ENCODE measurements around the gene ANKEF1. TPM values are rescaled to one million over a fixed set of nuclear protein-coding genes. Genes with fewer than 3 reads are reported as not detected.

Gene ANKEF1
- total RNA-seq, 3 donors from 2014 or later (not counting 1 experiment from before 2014, with no cell fraction given): 1.6 to 1.9 (median 1.8) TPM

DNA sequence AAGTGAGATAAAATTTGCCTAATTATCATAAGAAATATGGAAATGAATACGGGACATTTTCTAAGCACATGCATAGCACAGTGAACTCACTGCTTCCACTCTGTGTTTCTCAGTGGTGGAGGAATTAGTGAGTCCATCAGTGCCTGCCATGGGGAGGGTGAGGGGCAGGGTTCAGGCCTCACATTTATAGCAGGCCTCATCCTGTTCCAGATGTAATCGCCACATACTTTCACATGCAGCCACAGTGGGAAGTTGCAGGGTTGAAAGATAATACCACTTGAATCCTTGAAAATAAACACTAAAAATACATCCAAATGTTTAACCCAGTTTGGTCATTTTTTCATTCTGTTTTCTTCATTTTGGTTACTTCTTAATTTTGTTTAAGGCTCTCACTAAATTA lies 29.9 kb upstream of the ANKEF1 start:
- no peaks in the 10 kb centered on the region for H3K9me3 ChIP-seq (ENCODE audit: control insufficient read depth, insufficient read depth, low read length)
- no peak overlapping the region for H3K4me3 Mint-ChIP-seq
- no peaks in the 10 kb centered on the region for H3K27me3 ChIP-seq (ENCODE audit: control insufficient read depth, insufficient read depth, low read length)
- WGBS (ENCODE audit: insufficient coverage): 26% methylated on average over 2 of the region's 2 CpGs
- H3K27ac ChIP-seq (ENCODE audit: low read length): no peak overlapping the region
- DNase-seq (no peak), ATAC-seq (no peak)
- H3K36me3 ChIP-seq (ENCODE audit: control insufficient read depth, insufficient read depth, low read length): no peaks in the 10 kb centered on the region
- H3K27ac Mint-ChIP-seq: no peak overlapping the region
- intact Hi-C loops (cut with micrococcal nuclease): no loop called here
- H3K27me3 Mint-ChIP-seq (ENCODE audit: low read depth in 2 of 2): peaks cover 10 to 33% of the 10 kb centered on the region in 2 donors
- H3K4me1 ChIP-seq (ENCODE audit: control insufficient read depth, insufficient read depth, low read length): no peaks in the 10 kb centered on the region
- no peaks in the 10 kb centered on the region for H3K4me1 Mint-ChIP-seq
- TF ChIP-seq, protein P1, sequence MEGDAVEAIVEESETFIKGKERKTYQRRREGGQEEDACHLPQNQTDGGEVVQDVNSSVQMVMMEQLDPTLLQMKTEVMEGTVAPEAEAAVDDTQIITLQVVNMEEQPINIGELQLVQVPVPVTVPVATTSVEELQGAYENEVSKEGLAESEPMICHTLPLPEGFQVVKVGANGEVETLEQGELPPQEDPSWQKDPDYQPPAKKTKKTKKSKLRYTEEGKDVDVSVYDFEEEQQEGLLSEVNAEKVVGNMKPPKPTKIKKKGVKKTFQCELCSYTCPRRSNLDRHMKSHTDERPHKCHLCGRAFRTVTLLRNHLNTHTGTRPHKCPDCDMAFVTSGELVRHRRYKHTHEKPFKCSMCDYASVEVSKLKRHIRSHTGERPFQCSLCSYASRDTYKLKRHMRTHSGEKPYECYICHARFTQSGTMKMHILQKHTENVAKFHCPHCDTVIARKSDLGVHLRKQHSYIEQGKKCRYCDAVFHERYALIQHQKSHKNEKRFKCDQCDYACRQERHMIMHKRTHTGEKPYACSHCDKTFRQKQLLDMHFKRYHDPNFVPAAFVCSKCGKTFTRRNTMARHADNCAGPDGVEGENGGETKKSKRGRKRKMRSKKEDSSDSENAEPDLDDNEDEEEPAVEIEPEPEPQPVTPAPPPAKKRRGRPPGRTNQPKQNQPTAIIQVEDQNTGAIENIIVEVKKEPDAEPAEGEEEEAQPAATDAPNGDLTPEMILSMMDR (IDR thresholded peaks at IDR 0.05): no peak
- no peak overlapping the region for H3K4me3 ChIP-seq (ENCODE audit: low read length)
- no peaks in the 10 kb centered on the region for H3K36me3 Mint-ChIP-seq
- H3K9me3 Mint-ChIP-seq: peaks cover 0 to 2% of the 10 kb centered on the region in 2 donors

DNA sequence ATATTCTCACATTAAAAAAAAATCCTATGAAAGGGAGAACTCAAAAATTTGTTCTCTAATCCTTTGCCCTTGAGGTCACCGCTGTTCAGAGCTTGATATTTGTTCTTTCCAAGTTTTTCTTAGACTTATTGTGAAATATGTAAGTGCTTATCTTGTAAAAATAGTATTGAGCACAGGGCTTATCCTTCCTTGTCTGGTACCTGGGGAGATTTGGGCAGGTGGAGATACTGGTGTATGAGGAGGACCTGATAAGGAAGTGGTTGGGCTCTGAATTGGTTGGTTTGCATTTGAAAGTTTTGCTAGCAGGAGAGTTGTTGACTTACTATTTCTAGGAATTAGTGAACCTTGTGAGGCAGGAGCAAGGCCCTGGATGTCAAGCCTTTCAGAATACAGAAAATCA lies 28.9 kb upstream of the ANKEF1 start:
- Mint-ChIP-seq H3K27me3 (ENCODE audit: low read depth in 2 of 2) (peaks cover 15 to 33% of the 10 kb centered on the region in 2 donors), H3K4me1 (no peaks in the 10 kb centered on the region), H3K36me3 (no peaks in the 10 kb centered on the region), H3K9me3 (peaks cover 0 to 2% of the 10 kb centered on the region in 2 donors), H3K4me3 (no peak overlapping the region), H3K27ac (no peak overlapping the region)
- TF ChIP-seq, protein P1 (IDR thresholded peaks at IDR 0.05): no peak
- intact Hi-C loops (cut with micrococcal nuclease): no loop called here
- DNase-seq: no peak
- Histone ChIP-seq H3K9me3 (ENCODE audit: control insufficient read depth, insufficient read depth, low read length) (no peaks in the 10 kb centered on the region), H3K4me3 (ENCODE audit: low read length) (no peak overlapping the region), H3K36me3 (ENCODE audit: control insufficient read depth, insufficient read depth, low read length) (no peaks in the 10 kb centered on the region), H3K4me1 (ENCODE audit: control insufficient read depth, insufficient read depth, low read length) (no peaks in the 10 kb centered on the region), H3K27ac (ENCODE audit: low read length) (no peak overlapping the region), H3K27me3 (ENCODE audit: control insufficient read depth, insufficient read depth, low read length) (no peaks in the 10 kb centered on the region)
- WGBS (ENCODE audit: insufficient coverage): 86% methylated on average over 1 of the region's 1 CpG
- no peak for ATAC-seq

DNA sequence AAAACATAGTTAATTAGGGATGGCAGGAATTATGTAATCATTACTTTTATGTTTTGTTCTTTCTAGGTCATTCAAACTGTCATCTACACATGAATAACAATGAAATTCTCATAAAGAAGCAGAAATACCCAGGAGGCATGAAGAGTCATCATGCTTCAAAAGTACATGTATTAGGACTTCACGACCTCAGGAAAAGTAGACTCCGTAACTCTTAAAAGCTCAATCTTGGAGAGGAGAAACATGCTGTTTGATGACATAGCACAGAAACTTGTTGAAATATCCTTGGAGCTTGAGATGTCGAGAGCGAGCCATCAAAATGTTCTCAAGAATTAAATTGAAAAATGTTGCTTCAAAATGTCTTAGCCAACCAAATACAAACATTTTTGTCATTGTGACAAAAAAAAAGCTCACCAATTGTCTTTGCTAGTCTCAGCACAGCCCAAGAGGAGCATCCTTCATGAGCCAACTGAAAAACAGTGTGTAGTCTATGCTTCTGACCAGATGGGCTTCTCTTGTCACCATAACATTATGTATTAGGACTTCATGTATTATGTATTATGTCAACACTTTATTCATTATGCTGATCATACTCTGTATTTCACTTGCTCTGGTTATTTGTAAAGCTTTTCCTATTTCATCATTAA lies 28.2 kb upstream of the ANKEF1 start:
- WGBS (ENCODE audit: insufficient coverage): 72% methylated on average over 4 of the region's 4 CpGs
- no peaks in the 10 kb centered on the region for H3K27me3 ChIP-seq (ENCODE audit: control insufficient read depth, insufficient read depth, low read length)
- Mint-ChIP-seq H3K27ac (no peak overlapping the region), H3K4me1 (no peaks in the 10 kb centered on the region), H3K27me3 (ENCODE audit: low read depth in 2 of 2) (peaks cover 15 to 33% of the 10 kb centered on the region in 2 donors), H3K9me3 (peaks cover 0 to 2% of the 10 kb centered on the region in 2 donors), H3K4me3 (no peak overlapping the region), H3K36me3 (no peaks in the 10 kb centered on the region)
- no peaks in the 10 kb centered on the region for H3K36me3 ChIP-seq (ENCODE audit: control insufficient read depth, insufficient read depth, low read length)
- H3K4me1 ChIP-seq (ENCODE audit: control insufficient read depth, insufficient read depth, low read length): no peaks in the 10 kb centered on the region
- intact Hi-C loops (cut with micrococcal nuclease): no loop called here
- H3K9me3 ChIP-seq (ENCODE audit: control insufficient read depth, insufficient read depth, low read length): no peaks in the 10 kb centered on the region
- DNase-seq (no peak), ATAC-seq (no peak)
- no peak overlapping the region for H3K27ac ChIP-seq (ENCODE audit: low read length)
- H3K4me3 ChIP-seq (ENCODE audit: low read length): no peak overlapping the region
- TF ChIP-seq, protein P1 (IDR thresholded peaks at IDR 0.05): no peak

DNA sequence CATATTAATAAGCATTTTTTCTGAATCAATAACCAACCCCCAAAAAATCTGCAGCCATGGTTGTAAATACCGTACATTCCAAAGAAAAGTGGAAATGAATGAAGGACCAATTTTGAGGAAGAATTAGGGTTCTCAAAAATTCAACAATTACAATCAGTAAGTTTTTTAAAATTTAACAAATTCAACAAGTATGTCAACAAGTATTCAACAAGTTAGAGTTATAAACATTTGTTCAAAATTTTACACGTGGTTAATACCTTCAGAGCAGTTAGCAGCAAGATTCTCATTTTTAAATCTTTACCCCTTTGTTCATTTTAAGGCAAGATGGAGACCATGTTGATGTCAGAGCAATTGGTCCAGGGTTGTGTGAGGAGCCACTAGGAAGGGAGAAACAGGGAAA lies 27.6 kb upstream of the ANKEF1 start:
- Histone ChIP-seq H3K36me3 (ENCODE audit: control insufficient read depth, insufficient read depth, low read length) (no peaks in the 10 kb centered on the region), H3K4me1 (ENCODE audit: control insufficient read depth, insufficient read depth, low read length) (no peaks in the 10 kb centered on the region), H3K4me3 (ENCODE audit: low read length) (no peak overlapping the region), H3K27me3 (ENCODE audit: control insufficient read depth, insufficient read depth, low read length) (no peaks in the 10 kb centered on the region), H3K27ac (ENCODE audit: low read length) (no peak overlapping the region), H3K9me3 (ENCODE audit: control insufficient read depth, insufficient read depth, low read length) (no peaks in the 10 kb centered on the region)
- Mint-ChIP-seq H3K4me3 (no peak overlapping the region), H3K4me1 (no peaks in the 10 kb centered on the region), H3K9me3 (peaks cover 0 to 2% of the 10 kb centered on the region in 2 donors), H3K27me3 (ENCODE audit: low read depth in 2 of 2) (peaks cover 15 to 33% of the 10 kb centered on the region in 2 donors), H3K27ac (no peak overlapping the region), H3K36me3 (no peaks in the 10 kb centered on the region)
- intact Hi-C loops (cut with micrococcal nuclease): no loop called here
- 83% methylated on average over 1 of the region's 2 CpGs for WGBS (ENCODE audit: insufficient coverage)
- TF ChIP-seq, protein P1 (IDR thresholded peaks at IDR 0.05): no peak
- no peak for DNase-seq
- no peak for ATAC-seq
